ENCODE results near the gene PSME3IP1. TPM values are rescaled to one million over a fixed set of nuclear protein-coding genes. Genes with fewer than 3 reads are reported as not detected.

PSME3IP1 gene
- total RNA-seq, 1 experiment from 2014 or later, result 143 TPM

- Histone ChIP-seq H3K4me3 (ENCODE audit: low read depth, low read length) (no peak overlapping the region), H3K4me1 (no peaks in the 10 kb centered on the region), H3K9me3 (no peaks in the 10 kb centered on the region), H3K36me3 (ENCODE audit: control insufficient read depth, insufficient read depth, low read length) (peaks cover 4% of the 10 kb centered on the region), H3K27me3 (replicated peaks; ENCODE audit: control insufficient read depth, insufficient read depth, low read length) (no peaks in the 10 kb centered on the region)
- Mint-ChIP-seq H3K4me1 (ENCODE audit: low read depth, unreplicated experiment) (no peaks in the 10 kb centered on the region), H3K27me3 (ENCODE audit: insufficient read depth, unreplicated experiment) (no peaks in the 10 kb centered on the region), H3K27ac (ENCODE audit: unreplicated experiment) (no peak overlapping the region), H3K4me3 (ENCODE audit: unreplicated experiment) (no peak overlapping the region), H3K9me3 (ENCODE audit: unreplicated experiment) (no peaks in the 10 kb centered on the region), H3K36me3 (ENCODE audit: insufficient read depth, unreplicated experiment) (peaks cover 80% of the 10 kb centered on the region)
- CTCF ChIA-PET, result no interaction called here
- BruUV-seq (replicated peaks), result no TSS peak
- DNase-seq, result no peak
- POLR2A ChIA-PET, result no interaction called here
- no peak for TF ChIP-seq CTCF (IDR thresholded peaks at IDR 0.05; ENCODE audit: insufficient read depth in 1 of 2, low read depth in 1 of 2, low read length in 1 of 2, severe bottlenecking in 1 of 2, unreplicated experiment in 1 of 2)
- intact Hi-C loops (cut with micrococcal nuclease; ENCODE audit: unreplicated experiment), result no loop called here
Measured at GRCh38 chr16:57234707-57235092, 48.9 kb upstream of the PSME3IP1 start.

- Mint-ChIP-seq H3K27ac (ENCODE audit: unreplicated experiment) (no peak overlapping the region), H3K36me3 (ENCODE audit: insufficient read depth, unreplicated experiment) (peaks cover 81% of the 10 kb centered on the region), H3K4me3 (ENCODE audit: unreplicated experiment) (no peak overlapping the region), H3K27me3 (ENCODE audit: insufficient read depth, unreplicated experiment) (no peaks in the 10 kb centered on the region), H3K9me3 (ENCODE audit: unreplicated experiment) (no peaks in the 10 kb centered on the region), H3K4me1 (ENCODE audit: low read depth, unreplicated experiment) (no peaks in the 10 kb centered on the region)
- POLR2A ChIA-PET, result no interaction called here
- H3K27me3 ChIP-seq (replicated peaks; ENCODE audit: control insufficient read depth, insufficient read depth, low read length), result no peaks in the 10 kb centered on the region
- no TSS peak for BruUV-seq (replicated peaks)
- DNase-seq, result no peak
- no peak for TF ChIP-seq CTCF (IDR thresholded peaks at IDR 0.05; ENCODE audit: insufficient read depth in 1 of 2, low read depth in 1 of 2, low read length in 1 of 2, severe bottlenecking in 1 of 2, unreplicated experiment in 1 of 2)
- H3K9me3 ChIP-seq, result no peaks in the 10 kb centered on the region
- intact Hi-C loops (cut with micrococcal nuclease; ENCODE audit: unreplicated experiment), result no loop called here
- CTCF ChIA-PET, result no interaction called here
- H3K4me3 ChIP-seq (ENCODE audit: low read depth, low read length), result no peak overlapping the region
- H3K4me1 ChIP-seq, result no peaks in the 10 kb centered on the region
- H3K36me3 ChIP-seq (ENCODE audit: control insufficient read depth, insufficient read depth, low read length), result peaks cover 3% of the 10 kb centered on the region; the same call in 1 of the 2 replicates
Measured at GRCh38 chr16:57233944-57234706, 48.3 kb upstream of the PSME3IP1 start.

- H3K27me3 Mint-ChIP-seq (ENCODE audit: insufficient read depth, unreplicated experiment), result no peaks in the 10 kb centered on the region
- intact Hi-C loops (cut with micrococcal nuclease; ENCODE audit: unreplicated experiment), result no loop called here
- Histone ChIP-seq H3K9me3 (no peaks in the 10 kb centered on the region), H3K4me1 (no peaks in the 10 kb centered on the region), H3K36me3 (ENCODE audit: control insufficient read depth, insufficient read depth, low read length) (peaks cover 1% of the 10 kb centered on the region; the same call in 1 of the 2 replicates), H3K27me3 (replicated peaks; ENCODE audit: control insufficient read depth, insufficient read depth, low read length) (no peaks in the 10 kb centered on the region), H3K4me3 (ENCODE audit: low read depth, low read length) (no peak overlapping the region)
- H3K4me3 Mint-ChIP-seq (ENCODE audit: unreplicated experiment), result no peak overlapping the region
- peaks cover 87% of the 10 kb centered on the region for H3K36me3 Mint-ChIP-seq (ENCODE audit: insufficient read depth, unreplicated experiment)
- no peaks in the 10 kb centered on the region for H3K4me1 Mint-ChIP-seq (ENCODE audit: low read depth, unreplicated experiment)
- H3K9me3 Mint-ChIP-seq (ENCODE audit: unreplicated experiment), result no peaks in the 10 kb centered on the region
- DNase-seq, result no peak
- no TSS peak for BruUV-seq (replicated peaks)
- POLR2A ChIA-PET, result no interaction called here
- no peak for TF ChIP-seq CTCF (IDR thresholded peaks at IDR 0.05; ENCODE audit: insufficient read depth in 1 of 2, low read depth in 1 of 2, low read length in 1 of 2, severe bottlenecking in 1 of 2, unreplicated experiment in 1 of 2)
- CTCF ChIA-PET, result no interaction called here
- no peak overlapping the region for H3K27ac Mint-ChIP-seq (ENCODE audit: unreplicated experiment)
Measured at GRCh38 chr16:57231821-57232350, 46.0 kb upstream of the PSME3IP1 start.
